ENCODE measurements around the gene ZBTB7C.

DNA sequence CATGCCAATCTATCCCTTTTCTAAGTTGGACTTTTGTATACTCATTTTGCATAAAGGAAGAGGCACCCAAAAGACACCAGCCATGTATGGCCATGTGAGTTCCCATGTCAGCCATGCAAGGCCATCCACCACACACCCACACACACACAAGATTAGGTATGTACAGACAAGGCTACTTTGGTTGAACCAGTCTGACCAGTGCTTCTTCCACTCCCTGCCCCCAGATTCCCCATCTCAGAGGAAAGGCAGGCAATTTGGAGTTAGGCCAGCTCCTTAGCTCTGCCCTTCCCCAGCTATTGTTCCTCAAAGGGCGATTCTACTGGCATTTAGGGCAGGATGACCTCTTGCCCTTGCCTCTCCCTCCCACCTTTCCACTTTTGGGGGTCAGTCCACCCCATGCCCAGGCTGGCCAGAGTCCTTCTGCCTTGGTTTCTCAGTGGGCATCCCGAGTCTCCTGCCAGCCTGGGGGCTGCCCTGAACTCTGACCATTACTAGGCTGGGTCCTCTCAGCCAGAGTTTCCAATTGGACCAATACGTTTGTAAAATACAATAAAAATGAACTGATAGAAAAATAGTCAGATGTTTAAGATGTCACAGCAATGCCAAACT, 101.1 kb downstream of the ZBTB7C start:
- TF ChIP-seq CTCF (conservative IDR thresholded peaks at IDR 0.05; ENCODE audit: low read length): no peak
- TF ChIP-seq EZH2phosphoT487 (IDR thresholded peaks at IDR 0.05; ENCODE audit: borderline replicate concordance, low read depth, low read length): no peak

Measured in OCI-LY7 (cell line).